Ectodermal cell (in vitro differentiated cells): ENCODE measurements around the gene LPA.
A peak's percentile ranks its signal among the peaks of the same experiment; 100 is the strongest.
"Not testable (repeated sequence)": the region's sequence is repeated elsewhere in the genome, so short reads cannot be mapped to it uniquely, and the experiment has no call there.

Experiments used
- H3K27ac ChIP-seq: 2 replicates; pipeline ENCODE4 v1.7.0; 2013; ENCODE audit warnings: mild to moderate bottlenecking, low read depth, low read length; ENCODE audit not compliant: insufficient read depth, poor library complexity, severe bottlenecking
- H3K27me3 ChIP-seq: 2 replicates; pipeline ENCODE4 v1.7.0; 2013; ENCODE audit warnings: mild to moderate bottlenecking, low read length; ENCODE audit not compliant: insufficient read depth, control insufficient read depth, poor library complexity, severe bottlenecking
- H3K36me3 ChIP-seq: one replicate; pipeline ENCODE4 v1.7.0; 2013; ENCODE audit warnings: low read length; ENCODE audit not compliant: control insufficient read depth, insufficient read depth
- H3K4me1 ChIP-seq: one replicate; pipeline ENCODE4 v1.7.0; 2013; ENCODE audit warnings: low read length; ENCODE audit not compliant: control insufficient read depth, insufficient read depth
- H3K4me3 ChIP-seq: 2 replicates; pipeline ENCODE4 v1.7.0; 2013; ENCODE audit warnings: low read depth, low read length, control low read depth; ENCODE audit not compliant: insufficient read depth
- H3K9me3 ChIP-seq: 2 replicates; pipeline ENCODE4 v1.7.0; 2013; ENCODE audit warnings: mild to moderate bottlenecking, low read length, moderate library complexity; ENCODE audit not compliant: control insufficient read depth
- WGBS, 2 experiments: methylation state at CpG; one replicate each; pipeline ENCODE4 v1.1.7; 2013; ENCODE audit warnings: missing lambda C conversion rate in 2 of 2; 5-methylcytosine and 5-hydroxymethylcytosine counted together

LPA gene

GRCh38 chr6:160578515-160578914 lies 85.6 kb downstream of the LPA start:
- WGBS, 2 experiments = 67 to 68% methylated on average over 5 of the region's 5 CpGs
- not testable (repeated sequence) for H3K4me1 ChIP-seq, H3K27ac ChIP-seq, H3K36me3 ChIP-seq, H3K27me3 ChIP-seq, H3K4me3 ChIP-seq, H3K9me3 ChIP-seq

GRCh38 chr6:160573943-160574342 lies 90.1 kb downstream of the LPA start:
- no peaks in the 10 kb centered on the region for H3K9me3 ChIP-seq
- no peak overlapping the region for H3K27ac ChIP-seq
- WGBS, 2 experiments = 85 to 94% methylated on average over 4 of the region's 4 CpGs
- no peaks in the 10 kb centered on the region for H3K27me3 ChIP-seq
- no peaks in the 10 kb centered on the region for H3K4me1 ChIP-seq
- no peaks in the 10 kb centered on the region for H3K36me3 ChIP-seq
- H3K4me3 ChIP-seq = no peak overlapping the region

- H3K4me1 ChIP-seq = not testable (repeated sequence)
Observed at GRCh38 chr6:160571201-160571600, 92.9 kb downstream of the LPA start.

GRCh38 chr6:160544802-160545201 lies 119.3 kb downstream of the LPA start:
- no peak overlapping the region for H3K27ac ChIP-seq
- 92 to 94% methylated on average over 6 of the region's 6 CpGs for WGBS, 2 experiments

More at GRCh38 chr6:160571201-160571600, 92.9 kb downstream of the LPA start:
- H3K9me3 ChIP-seq, H3K27me3 ChIP-seq, H3K4me3 ChIP-seq, H3K36me3 ChIP-seq, H3K27ac ChIP-seq: not testable (repeated sequence)

GRCh38 chr6:160535270-160535669 lies 128.8 kb downstream of the LPA start:
- Histone ChIP-seq H3K27ac (no peak overlapping the region), H3K36me3 (no peaks in the 10 kb centered on the region), H3K9me3 (no peaks in the 10 kb centered on the region), H3K4me3 (no peak overlapping the region), H3K27me3 (no peaks in the 10 kb centered on the region), H3K4me1 (no peaks in the 10 kb centered on the region)
- 89 to 92% methylated on average over 1 of the region's 1 CpG for whole genome bisulfite sequencing, 2 experiments

More at GRCh38 chr6:160544802-160545201, 119.3 kb downstream of the LPA start:
- no peaks in the 10 kb centered on the region for H3K9me3 ChIP-seq
- no peaks in the 10 kb centered on the region for H3K27me3 ChIP-seq
- no peaks in the 10 kb centered on the region for H3K36me3 ChIP-seq
- no peaks in the 10 kb centered on the region for H3K4me1 ChIP-seq
- no peak overlapping the region for H3K4me3 ChIP-seq

- H3K27me3 ChIP-seq = no peaks in the 10 kb centered on the region
- H3K9me3 ChIP-seq = no peaks in the 10 kb centered on the region
- WGBS, 2 experiments = 32% methylated on average over 9 of the region's 9 CpGs
- no peaks in the 10 kb centered on the region for H3K36me3 ChIP-seq
- H3K27ac ChIP-seq = no peak overlapping the region
- no peaks in the 10 kb centered on the region for H3K4me1 ChIP-seq
- H3K4me3 ChIP-seq = peak overlapping the region; percentile 16
Observed at GRCh38 chr6:160534050-160534696, 129.9 kb downstream of the LPA start.

- WGBS, 2 experiments = 85 to 86% methylated on average over 4 of the region's 4 CpGs
- Histone ChIP-seq H3K36me3 (no peaks in the 10 kb centered on the region), H3K9me3 (no peaks in the 10 kb centered on the region), H3K4me1 (no peaks in the 10 kb centered on the region), H3K27me3 (no peaks in the 10 kb centered on the region), H3K27ac (no peak overlapping the region), H3K4me3 (no peak overlapping the region)
Observed at GRCh38 chr6:160532315-160532714, 131.8 kb downstream of the LPA start.

- Histone ChIP-seq H3K27me3 (no peaks in the 10 kb centered on the region), H3K4me3 (no peak overlapping the region), H3K4me1 (no peaks in the 10 kb centered on the region), H3K27ac (no peak overlapping the region), H3K9me3 (no peaks in the 10 kb centered on the region), H3K36me3 (no peaks in the 10 kb centered on the region)
- WGBS, 2 experiments = 84 to 100% methylated on average over 2 of the region's 2 CpGs
Observed at GRCh38 chr6:160531826-160532225, 132.2 kb downstream of the LPA start.

- not testable (repeated sequence) for H3K27ac ChIP-seq, H3K4me1 ChIP-seq, H3K27me3 ChIP-seq, H3K9me3 ChIP-seq, H3K36me3 ChIP-seq, H3K4me3 ChIP-seq
- WGBS, 2 experiments = 85 to 87% methylated on average over 5 of the region's 5 CpGs
Observed at GRCh38 chr6:160529524-160529923, 134.6 kb downstream of the LPA start.

- no peak overlapping the region for H3K4me3 ChIP-seq
- 95% methylated on average over 5 of the region's 5 CpGs for WGBS, 2 experiments
- H3K36me3 ChIP-seq = no peaks in the 10 kb centered on the region
- H3K27me3 ChIP-seq = no peaks in the 10 kb centered on the region
- H3K27ac ChIP-seq = no peak overlapping the region
- H3K9me3 ChIP-seq = no peaks in the 10 kb centered on the region
- no peaks in the 10 kb centered on the region for H3K4me1 ChIP-seq
Observed at GRCh38 chr6:160523223-160523622, 140.9 kb downstream of the LPA start.
